Mesendoderm (in vitro differentiated cells): ENCODE data around the gene PLEKHA1.

Experiments
- DNase-seq: peaks from one replicate; pipeline ENCODE4 v3.0.0; 2013
- H2AK5ac ChIP-seq: 2 replicates; pipeline ENCODE4 v1.6.1; 2013; ENCODE audit warnings: low read length, inconsistent platforms
- H2BK120ac ChIP-seq: 2 replicates; pipeline ENCODE4 v1.6.1; 2013; ENCODE audit warnings: low read depth, mild to moderate bottlenecking, low read length, moderate library complexity, mixed read lengths
- H2BK15ac ChIP-seq: replicated peaks from 2 replicates; pipeline ENCODE4 v1.6.1; 2013; ENCODE audit warnings: low read depth, mild to moderate bottlenecking, moderate library complexity
- H2BK5ac ChIP-seq: 2 replicates; pipeline ENCODE4 v1.6.1; 2013; ENCODE audit warnings: low read length, inconsistent platforms
- H3K18ac ChIP-seq: 2 replicates; pipeline ENCODE4 v1.6.1; 2013; ENCODE audit warnings: mild to moderate bottlenecking, low read length, mixed read lengths
- H3K23ac ChIP-seq: one replicate; pipeline ENCODE4 v1.6.1; 2013; ENCODE audit warnings: low read length
- H3K27ac ChIP-seq: 2 replicates; pipeline ENCODE4 v1.5.1; 2013; ENCODE audit warnings: low read depth, mild to moderate bottlenecking, inconsistent platforms, low read length, moderate library complexity
- H3K27me3 ChIP-seq: 2 replicates; pipeline ENCODE4 v1.6.1; 2013; ENCODE audit warnings: low read length, control low read depth, mild to moderate bottlenecking, inconsistent platforms; ENCODE audit not compliant: insufficient read depth, poor library complexity
- H3K36me3 ChIP-seq: 2 replicates; pipeline ENCODE4 v1.6.1; 2013; ENCODE audit warnings: low read length, inconsistent platforms; ENCODE audit not compliant: control insufficient read depth, insufficient read depth
- H3K4ac ChIP-seq: one replicate; pipeline ENCODE4 v1.6.1; 2013; ENCODE audit warnings: low read depth, mild to moderate bottlenecking, low read length, moderate library complexity
- H3K4me1 ChIP-seq: 2 replicates; pipeline ENCODE4 v1.6.1; 2013; ENCODE audit warnings: low read depth, low read length, inconsistent platforms; ENCODE audit not compliant: control insufficient read depth
- H3K4me2 ChIP-seq: 2 replicates; pipeline ENCODE4 v1.6.1; 2013; ENCODE audit warnings: low read length
- H3K4me3 ChIP-seq: 2 replicates; pipeline ENCODE4 v1.5.1; 2013; ENCODE audit warnings: mild to moderate bottlenecking, low read length
- H3K56ac ChIP-seq: one replicate; pipeline ENCODE4 v1.6.1; 2013; ENCODE audit warnings: low read length
- H3K79me1 ChIP-seq: 2 replicates; pipeline ENCODE4 v1.6.1; 2013; ENCODE audit warnings: low read length, inconsistent platforms
- H3K79me2 ChIP-seq: 2 replicates; pipeline ENCODE4 v1.6.1; 2013; ENCODE audit warnings: mild to moderate bottlenecking, low read length; ENCODE audit not compliant: control insufficient read depth, insufficient read depth
- H3K9ac ChIP-seq: 2 replicates; pipeline ENCODE4 v1.6.1; 2013; ENCODE audit warnings: low read length, inconsistent platforms
- H4K5ac ChIP-seq: one replicate; pipeline ENCODE4 v1.6.1; 2013; ENCODE audit warnings: low read length
- H4K8ac ChIP-seq: one replicate; pipeline ENCODE4 v1.6.1; 2013; ENCODE audit warnings: low read depth, mild to moderate bottlenecking, control low read depth, low read length, moderate library complexity
- WGBS: extraction: QIAGEN DNeasy Blood & Tissue Kit; methylation state at CpG from one replicate; pipeline ENCODE4 v1.1.7; 2013; ENCODE audit warnings: low lambda C conversion rate, missing lambda C conversion rate; ENCODE audit not compliant: insufficient coverage; ENCODE audit errors: extremely low coverage; 5-methylcytosine and 5-hydroxymethylcytosine counted together

PLEKHA1 gene

GRCh38 chr10:122343936-122344335, 30.6 kb upstream of the PLEKHA1 start:
- H3K79me2 ChIP-seq: no peaks in the 10 kb centered on the region
- no peak overlapping the region for H3K4me3 ChIP-seq
- WGBS: no CpG with 5 or more reads among the region's 8 CpGs
- H3K56ac ChIP-seq: no peak overlapping the region
- no peak overlapping the region for H3K9ac ChIP-seq
- H3K79me1 ChIP-seq: no peaks in the 10 kb centered on the region
- H2BK5ac ChIP-seq: no peak overlapping the region
- no peak for DNase-seq
- H3K27me3 ChIP-seq: no peaks in the 10 kb centered on the region
- no peak overlapping the region for H2BK120ac ChIP-seq
- H3K27ac ChIP-seq: no peak overlapping the region
- no peak overlapping the region for H3K23ac ChIP-seq
- no peak overlapping the region for H3K4me2 ChIP-seq
- no peaks in the 10 kb centered on the region for H3K36me3 ChIP-seq
- H3K18ac ChIP-seq: no peak overlapping the region
- H3K4me1 ChIP-seq: no peaks in the 10 kb centered on the region
- H4K8ac ChIP-seq: no peak overlapping the region
- H2AK5ac ChIP-seq: no peak overlapping the region
- H3K4ac ChIP-seq: no peak overlapping the region
- no peak overlapping the region for H2BK15ac ChIP-seq
- H4K5ac ChIP-seq: no peak overlapping the region

GRCh38 chr10:122344741-122345258, 29.7 kb upstream of the PLEKHA1 start:
- no CpG with 5 or more reads among the region's 9 CpGs for WGBS
- no peaks in the 10 kb centered on the region for H3K79me2 ChIP-seq
- no peak overlapping the region for H3K4ac ChIP-seq

GRCh38 chr10:122346326-122346950, 28.1 kb upstream of the PLEKHA1 start:
- no peak overlapping the region for H3K4ac ChIP-seq
- no peaks in the 10 kb centered on the region for H3K36me3 ChIP-seq
- no peak overlapping the region for H4K8ac ChIP-seq
- H2BK120ac ChIP-seq: no peak overlapping the region
- H3K9ac ChIP-seq: no peak overlapping the region
- no peak for DNase-seq
- no peak overlapping the region for H3K18ac ChIP-seq
- no peak overlapping the region for H2AK5ac ChIP-seq
- H3K4me2 ChIP-seq: no peak overlapping the region
- no peak overlapping the region for H3K27ac ChIP-seq
- H2BK15ac ChIP-seq: no peak overlapping the region
- WGBS: no CpG with 5 or more reads among the region's 4 CpGs
- H3K4me1 ChIP-seq: no peaks in the 10 kb centered on the region
- no peak overlapping the region for H2BK5ac ChIP-seq
- H3K79me1 ChIP-seq: no peaks in the 10 kb centered on the region
- H3K4me3 ChIP-seq: no peak overlapping the region
- no peak overlapping the region for H4K5ac ChIP-seq
- no peaks in the 10 kb centered on the region for H3K27me3 ChIP-seq
- H3K79me2 ChIP-seq: no peaks in the 10 kb centered on the region
- no peak overlapping the region for H3K23ac ChIP-seq
- H3K56ac ChIP-seq: no peak overlapping the region

More at GRCh38 chr10:122344741-122345258, 29.7 kb upstream of the PLEKHA1 start:
- H3K56ac ChIP-seq: no peak overlapping the region
- no peak overlapping the region for H2BK15ac ChIP-seq
- H3K23ac ChIP-seq: no peak overlapping the region
- no peak overlapping the region for H3K27ac ChIP-seq
- H2AK5ac ChIP-seq: no peak overlapping the region
- no peak overlapping the region for H4K8ac ChIP-seq
- no peaks in the 10 kb centered on the region for H3K27me3 ChIP-seq
- H3K4me2 ChIP-seq: no peak overlapping the region
- no peak overlapping the region for H2BK120ac ChIP-seq
- no peaks in the 10 kb centered on the region for H3K79me1 ChIP-seq
- DNase-seq: no peak
- H3K18ac ChIP-seq: no peak overlapping the region
- H3K4me1 ChIP-seq: no peaks in the 10 kb centered on the region
- no peak overlapping the region for H3K9ac ChIP-seq
- no peak overlapping the region for H4K5ac ChIP-seq
- no peak overlapping the region for H2BK5ac ChIP-seq
- no peak overlapping the region for H3K4me3 ChIP-seq
- H3K36me3 ChIP-seq: no peaks in the 10 kb centered on the region

GRCh38 chr10:122347170-122347841, 27.2 kb upstream of the PLEKHA1 start:
- no peak for DNase-seq
- no peaks in the 10 kb centered on the region for H3K79me1 ChIP-seq
- no peak overlapping the region for H3K27ac ChIP-seq
- H3K4me3 ChIP-seq: no peak overlapping the region
- H4K5ac ChIP-seq: no peak overlapping the region
- H3K4me2 ChIP-seq: no peak overlapping the region
- H2AK5ac ChIP-seq: no peak overlapping the region
- no peak overlapping the region for H2BK120ac ChIP-seq
- WGBS: no CpG with 5 or more reads among the region's 8 CpGs
- H3K23ac ChIP-seq: no peak overlapping the region
- H3K36me3 ChIP-seq: no peaks in the 10 kb centered on the region
- no peaks in the 10 kb centered on the region for H3K79me2 ChIP-seq
- no peak overlapping the region for H4K8ac ChIP-seq
- no peak overlapping the region for H2BK5ac ChIP-seq
- H3K9ac ChIP-seq: no peak overlapping the region
- H3K4me1 ChIP-seq: no peaks in the 10 kb centered on the region
- H2BK15ac ChIP-seq: no peak overlapping the region
- H3K18ac ChIP-seq: no peak overlapping the region
- no peak overlapping the region for H3K4ac ChIP-seq
- H3K27me3 ChIP-seq: no peaks in the 10 kb centered on the region
- H3K56ac ChIP-seq: no peak overlapping the region

GRCh38 chr10:122348512-122348911, 26.0 kb upstream of the PLEKHA1 start:
- no peak overlapping the region for H2BK120ac ChIP-seq
- H3K27ac ChIP-seq: no peak overlapping the region
- H3K4ac ChIP-seq: no peak overlapping the region
- no peak overlapping the region for H4K8ac ChIP-seq
- no peak overlapping the region for H2BK15ac ChIP-seq
- H2AK5ac ChIP-seq: no peak overlapping the region
- H3K36me3 ChIP-seq: no peaks in the 10 kb centered on the region
- no CpG with 5 or more reads among the region's 4 CpGs for WGBS
- no peak overlapping the region for H3K4me2 ChIP-seq
- H3K9ac ChIP-seq: no peak overlapping the region
- H3K79me2 ChIP-seq: no peaks in the 10 kb centered on the region
- no peak overlapping the region for H3K4me3 ChIP-seq
- H2BK5ac ChIP-seq: no peak overlapping the region
- no peak overlapping the region for H3K56ac ChIP-seq
- no peak overlapping the region for H4K5ac ChIP-seq
- no peaks in the 10 kb centered on the region for H3K27me3 ChIP-seq
- H3K18ac ChIP-seq: no peak overlapping the region
- no peak for DNase-seq
- no peaks in the 10 kb centered on the region for H3K4me1 ChIP-seq
- H3K79me1 ChIP-seq: no peaks in the 10 kb centered on the region
- no peak overlapping the region for H3K23ac ChIP-seq
